Measurements from ENCODE around the gene CRYBG2.

Gene CRYBG2, protein sequence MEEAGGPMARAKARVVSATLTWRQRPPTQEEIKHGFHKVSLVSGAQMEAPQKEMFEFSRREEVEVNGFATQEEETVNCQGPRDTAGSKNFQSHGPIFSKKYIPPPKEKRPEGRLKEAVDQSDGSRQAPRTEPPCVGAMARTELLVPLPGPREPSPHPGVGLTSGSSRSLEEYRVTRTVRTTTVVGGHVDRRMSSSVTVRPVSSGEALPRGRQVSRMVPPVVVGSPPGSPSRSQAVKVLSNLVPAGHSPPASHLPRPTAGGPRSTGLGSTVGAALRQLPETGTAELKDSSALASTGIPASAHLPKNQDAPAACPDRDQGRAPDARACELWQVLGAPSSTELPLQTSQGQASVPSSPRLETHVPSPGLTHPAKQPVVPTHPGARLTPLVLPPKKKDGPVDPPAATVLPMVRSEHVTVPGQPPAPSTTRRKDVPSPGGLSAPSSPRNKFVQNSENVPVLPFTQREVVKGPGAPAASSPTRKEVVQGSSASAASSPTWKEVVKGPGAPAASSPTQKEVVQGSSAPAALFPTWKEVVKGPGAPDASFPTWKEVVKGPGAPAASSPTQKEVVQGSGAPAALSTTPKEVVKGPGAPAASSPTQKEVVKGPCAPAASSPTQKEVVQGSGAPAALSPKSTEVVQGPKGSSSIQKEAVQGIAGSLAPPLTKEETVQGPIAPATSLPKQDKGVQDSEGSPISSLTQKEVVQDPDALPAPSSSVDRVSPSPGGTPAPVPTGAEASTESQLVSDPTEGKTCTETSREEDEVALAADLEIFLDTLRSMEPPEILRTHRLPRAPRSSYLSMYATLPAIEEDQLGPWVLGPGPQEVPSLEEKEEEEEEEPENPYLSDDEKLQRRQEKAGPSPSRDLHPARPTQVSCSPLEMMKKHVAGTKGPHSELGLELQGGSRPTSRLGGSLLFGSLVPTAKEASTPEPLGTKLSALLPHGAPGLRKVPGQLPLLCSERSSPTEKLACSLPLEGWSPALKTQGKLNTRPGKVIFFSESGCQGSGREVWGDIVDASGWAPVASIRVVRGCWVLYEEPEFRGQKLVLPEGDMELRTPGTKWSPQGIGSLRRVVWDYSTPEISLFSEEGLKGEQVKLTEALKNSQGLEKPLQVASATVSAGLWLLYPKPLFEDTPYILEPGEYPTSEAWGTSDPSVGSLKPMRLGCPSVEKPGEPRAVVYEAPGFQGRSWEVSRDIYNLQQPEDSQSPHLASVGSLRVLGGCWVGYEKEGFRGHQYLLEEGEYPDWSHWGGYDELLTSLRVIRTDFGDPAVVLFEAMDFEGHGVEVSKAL (N-terminal part only)

DNA sequence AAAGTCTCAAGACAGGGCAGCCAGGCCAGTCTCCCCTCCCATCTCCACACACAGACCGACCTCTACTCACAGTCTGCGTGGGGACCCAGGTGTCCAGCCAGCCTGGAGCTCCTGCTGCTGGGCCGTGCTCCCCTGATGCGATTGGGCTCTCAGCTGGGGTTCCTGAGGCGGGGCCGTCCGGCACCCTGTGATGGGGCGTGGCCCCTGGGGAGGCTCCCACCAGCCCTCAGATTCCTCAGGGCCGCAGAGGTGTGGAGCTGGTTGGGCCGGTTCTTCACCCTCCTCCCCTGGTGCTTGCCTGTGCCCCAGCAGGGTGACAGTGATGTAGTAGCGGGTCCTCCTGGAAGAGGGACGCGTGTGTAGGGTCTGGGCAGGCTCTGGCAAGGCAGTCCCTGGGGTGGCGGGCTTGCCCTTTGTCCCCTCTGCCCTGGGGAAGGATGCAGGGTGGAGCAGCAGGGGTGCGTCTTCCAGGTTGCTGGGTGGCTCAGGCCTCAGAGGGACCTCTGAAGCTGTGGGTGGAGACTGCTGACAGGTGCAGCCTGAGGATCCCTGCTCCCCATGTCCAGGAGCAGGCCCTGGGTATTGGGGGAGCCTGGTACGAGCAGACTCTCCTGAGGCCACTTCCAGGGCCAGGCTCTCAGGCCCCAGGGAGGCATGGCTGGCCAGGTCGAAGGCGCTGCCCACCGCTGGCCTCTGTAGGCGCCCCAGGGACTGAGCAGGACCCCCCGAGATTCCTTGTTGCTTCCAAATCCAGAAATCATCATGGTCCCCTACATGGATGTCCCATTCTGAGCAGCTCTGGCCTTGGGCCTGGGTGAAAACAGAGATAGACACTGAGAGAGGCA, at the start of gene CRYBG2:
Gene CRYBG2 (minus strand): TSS at position 155 of the 845 bp plus-strand sequence. CDS start 7,473 bp downstream, outside the sequence.
- TF ChIP-seq, protein P1, sequence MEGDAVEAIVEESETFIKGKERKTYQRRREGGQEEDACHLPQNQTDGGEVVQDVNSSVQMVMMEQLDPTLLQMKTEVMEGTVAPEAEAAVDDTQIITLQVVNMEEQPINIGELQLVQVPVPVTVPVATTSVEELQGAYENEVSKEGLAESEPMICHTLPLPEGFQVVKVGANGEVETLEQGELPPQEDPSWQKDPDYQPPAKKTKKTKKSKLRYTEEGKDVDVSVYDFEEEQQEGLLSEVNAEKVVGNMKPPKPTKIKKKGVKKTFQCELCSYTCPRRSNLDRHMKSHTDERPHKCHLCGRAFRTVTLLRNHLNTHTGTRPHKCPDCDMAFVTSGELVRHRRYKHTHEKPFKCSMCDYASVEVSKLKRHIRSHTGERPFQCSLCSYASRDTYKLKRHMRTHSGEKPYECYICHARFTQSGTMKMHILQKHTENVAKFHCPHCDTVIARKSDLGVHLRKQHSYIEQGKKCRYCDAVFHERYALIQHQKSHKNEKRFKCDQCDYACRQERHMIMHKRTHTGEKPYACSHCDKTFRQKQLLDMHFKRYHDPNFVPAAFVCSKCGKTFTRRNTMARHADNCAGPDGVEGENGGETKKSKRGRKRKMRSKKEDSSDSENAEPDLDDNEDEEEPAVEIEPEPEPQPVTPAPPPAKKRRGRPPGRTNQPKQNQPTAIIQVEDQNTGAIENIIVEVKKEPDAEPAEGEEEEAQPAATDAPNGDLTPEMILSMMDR (conservative IDR thresholded peaks at IDR 0.05; ENCODE audit: low read depth, low read length) = no peak
- no peak for DNase-seq (ENCODE audit: low read depth)
- no peak within 1 kb of the TSS for H3K4me3 ChIP-seq (ENCODE audit: low read length)

DNA sequence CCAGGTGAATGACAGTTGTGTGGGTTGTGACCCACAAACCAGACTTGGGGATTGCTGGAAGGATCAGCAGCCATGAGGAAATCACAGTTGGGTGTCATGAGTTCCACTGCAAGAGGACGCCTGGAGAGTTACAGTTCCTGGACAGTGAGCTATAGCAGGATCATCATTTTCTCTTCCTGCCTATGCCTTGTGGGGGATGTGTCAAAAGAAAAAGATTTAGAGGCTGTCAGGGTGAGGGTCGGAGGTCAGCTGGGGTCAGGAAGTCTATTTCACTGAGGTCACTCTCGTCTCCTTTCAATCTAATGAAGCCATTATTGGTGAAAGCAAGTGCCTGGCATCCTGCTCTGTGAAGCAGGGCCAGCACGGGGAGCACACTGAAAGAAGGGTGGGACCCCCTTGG, 49.7 kb upstream of the CRYBG2 start:
- DNase-seq (ENCODE audit: low read depth) = no peak
- H3K4me3 ChIP-seq (ENCODE audit: low read length) = no peak overlapping the region
- TF ChIP-seq, protein P1 (conservative IDR thresholded peaks at IDR 0.05; ENCODE audit: low read depth, low read length) = no peak

DNA sequence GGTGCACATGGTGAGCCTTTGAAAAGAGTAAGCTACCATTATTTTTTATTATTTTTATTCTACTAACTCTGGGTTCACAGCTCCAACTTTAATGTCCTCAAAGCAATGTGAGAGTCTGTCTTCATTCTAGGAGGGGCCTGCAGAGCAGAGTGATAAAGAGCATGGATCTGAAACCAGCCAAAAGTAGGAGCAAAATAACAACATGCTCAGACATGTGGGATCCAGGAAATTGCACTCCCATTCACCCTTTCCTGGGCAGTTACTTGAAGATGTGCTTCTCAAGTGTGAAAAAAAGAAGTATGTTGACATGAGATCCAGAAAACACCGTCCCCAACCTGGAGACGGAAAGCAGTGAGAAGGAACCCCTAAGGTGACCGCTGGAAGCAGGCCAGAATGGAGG, 48.0 kb upstream of the CRYBG2 start:
- no peak overlapping the region for H3K4me3 ChIP-seq (ENCODE audit: low read length)
- DNase-seq (ENCODE audit: low read depth) = no peak
- TF ChIP-seq, protein P1 (conservative IDR thresholded peaks at IDR 0.05; ENCODE audit: low read depth, low read length) = no peak

DNA sequence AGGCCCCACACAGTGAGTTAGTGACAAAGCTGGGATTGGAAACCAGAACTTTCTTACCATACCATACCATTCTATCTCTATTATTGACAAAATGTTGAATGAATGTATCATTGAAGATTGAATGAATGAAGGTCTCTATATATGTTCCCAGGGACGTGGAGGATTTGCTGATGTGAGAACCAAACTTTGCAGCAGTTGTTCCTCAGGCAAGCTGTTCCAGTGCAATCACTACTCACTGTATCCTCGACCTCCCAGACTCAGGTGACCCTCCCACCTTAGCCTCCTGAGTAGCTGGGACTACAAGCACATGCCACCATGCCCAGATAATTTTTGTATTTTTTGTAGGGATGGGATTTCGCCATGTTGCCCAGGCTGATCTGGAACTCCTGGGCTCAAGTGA, 45.1 kb upstream of the CRYBG2 start:
- no peak for DNase-seq (ENCODE audit: low read depth)
- H3K4me3 ChIP-seq (ENCODE audit: low read length) = no peak overlapping the region
- TF ChIP-seq, protein P1 (conservative IDR thresholded peaks at IDR 0.05; ENCODE audit: low read depth, low read length) = no peak

DNA sequence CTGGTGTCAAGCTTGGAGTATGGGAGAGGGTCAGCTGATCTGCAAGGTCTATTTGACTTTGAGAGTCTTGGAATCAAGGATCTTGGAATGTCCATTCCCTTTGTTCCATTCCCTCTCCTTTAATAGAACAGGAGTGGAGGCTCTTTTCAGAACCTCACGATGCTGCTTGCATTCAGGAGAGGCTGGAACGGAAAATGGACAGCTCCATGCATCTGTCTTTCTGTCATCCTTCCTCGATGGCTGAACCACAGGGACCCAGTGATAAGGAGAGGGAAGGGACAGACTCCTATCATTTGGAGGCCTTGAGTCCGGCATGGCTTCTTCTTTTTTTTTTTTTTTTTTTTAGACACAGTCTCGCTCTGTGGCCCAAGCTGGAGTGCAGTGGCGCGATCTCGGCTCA, 41.8 kb upstream of the CRYBG2 start:
- H3K4me3 ChIP-seq (ENCODE audit: low read length) = no peak overlapping the region
- no peak for DNase-seq (ENCODE audit: low read depth)
- TF ChIP-seq, protein P1 (conservative IDR thresholded peaks at IDR 0.05; ENCODE audit: low read depth, low read length) = no peak

DNA sequence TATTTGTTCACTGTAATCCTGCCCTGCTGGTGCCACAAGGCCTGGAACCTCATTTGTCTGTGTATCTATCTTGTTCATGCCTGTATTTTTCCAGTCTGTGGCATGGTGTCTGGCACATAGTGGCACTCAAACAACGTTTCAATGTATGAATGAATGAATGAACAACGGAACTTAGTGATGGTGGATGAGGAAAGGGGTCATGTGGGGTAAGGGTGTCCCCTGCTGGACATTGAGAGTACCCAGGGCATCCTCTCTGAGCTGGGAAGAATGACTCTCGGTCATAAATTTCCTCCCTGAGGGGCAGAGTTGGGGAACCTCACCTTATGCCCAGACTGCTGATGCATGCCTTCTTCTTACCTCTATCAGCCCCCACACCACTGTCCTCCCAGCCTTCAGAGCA, 37.5 kb upstream of the CRYBG2 start:
- peak; percentile 43 for DNase-seq (ENCODE audit: low read depth)
- TF ChIP-seq, protein P1 (conservative IDR thresholded peaks at IDR 0.05; ENCODE audit: low read depth, low read length) = peak; percentile 87
- no peak overlapping the region for H3K4me3 ChIP-seq (ENCODE audit: low read length)
